ENCODE results near the gene ATF7IP.
A peak's percentile ranks its signal among the peaks of the same experiment; 100 is the strongest.

Gene ATF7IP

GRCh38 chr12:14410841-14411569, 45.5 kb downstream of the ATF7IP start:
- DNase-seq = no peak

GRCh38 chr12:14416658-14417057, 51.2 kb downstream of the ATF7IP start:
- peak in 3 of 4 experiments; percentile 10 to 23 (median 13) for DNase-seq

DNA sequence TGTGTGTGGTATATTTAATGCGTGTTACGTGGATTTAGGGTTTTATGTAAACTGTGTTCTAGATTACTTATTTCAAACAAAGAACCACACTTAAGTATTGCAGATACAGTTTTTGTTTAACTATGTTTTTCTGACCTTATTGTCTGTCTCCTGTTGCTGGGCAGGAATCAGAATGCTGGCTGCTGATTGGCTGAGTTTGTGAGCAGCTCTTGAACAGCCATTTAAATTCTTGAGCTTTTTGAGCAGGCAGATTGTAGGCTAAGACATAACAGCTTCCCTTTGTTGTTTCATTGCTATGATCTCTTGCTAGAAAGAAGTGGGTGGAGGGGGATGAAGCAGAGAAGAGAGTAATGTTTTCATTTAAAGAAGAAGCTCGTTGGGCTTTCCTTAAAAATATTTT, 52.2 kb downstream of the ATF7IP start:
- DNase-seq = peak; percentile 40 to 69 (median 66)

DNA sequence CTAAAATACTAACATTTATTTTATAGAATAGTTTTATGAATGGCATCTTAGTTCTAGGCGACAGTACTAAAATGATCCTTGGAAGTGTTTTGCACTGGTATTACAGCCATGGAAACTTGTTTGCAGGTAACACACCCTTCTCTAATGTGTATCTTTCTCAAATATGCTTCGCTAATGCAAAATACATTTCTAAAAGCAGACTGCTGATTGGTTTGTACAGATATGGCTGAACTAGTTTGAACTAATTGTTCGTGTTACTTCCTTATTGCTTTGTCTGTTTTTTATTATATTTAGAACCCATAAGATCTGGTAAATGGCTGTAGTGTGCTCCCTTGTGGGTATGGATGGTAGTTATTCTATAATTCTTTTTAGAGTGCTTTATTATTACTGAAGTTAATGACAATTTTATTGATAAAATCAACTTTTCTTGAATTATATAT, 53.0 kb downstream of the ATF7IP start:
- peak in 2 of 4 experiments; percentile 29 to 35 for DNase-seq

- no peak for DNase-seq
Measured at GRCh38 chr12:14422516-14423230, 57.2 kb downstream of the ATF7IP start.

DNA sequence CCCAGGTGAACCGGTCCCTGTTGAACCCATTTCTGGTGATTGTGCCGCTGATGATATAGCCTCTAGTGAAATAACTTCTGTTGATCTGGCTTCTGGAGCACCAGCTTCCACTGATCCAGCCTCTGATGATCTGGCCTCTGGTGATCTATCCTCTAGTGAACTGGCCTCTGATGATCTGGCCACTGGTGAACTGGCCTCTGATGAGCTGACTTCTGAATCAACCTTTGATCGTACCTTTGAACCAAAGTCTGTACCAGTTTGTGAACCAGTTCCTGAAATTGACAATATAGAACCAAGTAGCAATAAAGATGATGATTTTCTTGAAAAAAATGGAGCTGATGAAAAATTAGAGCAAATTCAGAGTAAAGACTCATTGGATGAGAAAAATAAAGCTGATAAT, 59.1 kb downstream of the ATF7IP start:
- DNase-seq = no peak

DNA sequence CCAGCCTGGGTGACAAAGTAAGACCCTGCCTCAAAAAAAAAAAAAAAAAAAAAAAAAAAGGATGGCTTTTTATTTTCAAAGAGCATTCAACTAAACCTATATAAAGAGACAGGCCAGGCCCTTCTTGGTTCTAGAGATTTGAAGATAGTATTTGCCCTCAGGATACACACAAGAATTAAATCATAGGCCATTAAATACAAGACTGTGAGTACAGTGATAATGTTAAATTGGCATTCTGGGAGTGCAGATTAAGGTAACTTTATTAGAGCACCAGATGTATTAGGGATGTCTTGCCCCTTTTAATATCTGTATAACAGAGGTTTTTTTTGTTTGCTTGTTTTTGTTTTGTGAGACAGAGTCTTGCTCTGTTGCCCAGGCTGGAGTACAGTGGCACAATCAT, 61.3 kb downstream of the ATF7IP start:
- no peak for DNase-seq

DNA sequence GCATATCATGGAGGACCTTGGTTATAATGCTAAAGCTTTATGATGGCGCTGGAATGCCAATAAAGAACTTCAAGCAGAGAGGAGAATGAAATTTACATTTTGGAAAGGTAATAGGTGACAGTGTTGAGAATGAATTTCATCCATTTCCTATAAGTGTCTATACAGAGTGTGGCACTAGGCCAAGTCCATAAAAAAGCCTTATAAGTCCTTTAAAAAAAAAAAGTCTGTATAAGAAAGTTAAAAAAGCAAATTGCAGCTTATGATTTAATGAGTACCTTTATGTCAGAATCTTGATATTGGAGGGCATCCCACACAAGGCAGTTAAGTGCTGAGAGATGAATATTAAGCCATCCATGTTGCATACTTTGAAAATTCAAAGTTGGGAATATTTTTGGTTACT, 62.4 kb downstream of the ATF7IP start:
- no peak for DNase-seq

GRCh38 chr12:14430394-14430986, 65.0 kb downstream of the ATF7IP start:
- DNase-seq = no peak

DNA sequence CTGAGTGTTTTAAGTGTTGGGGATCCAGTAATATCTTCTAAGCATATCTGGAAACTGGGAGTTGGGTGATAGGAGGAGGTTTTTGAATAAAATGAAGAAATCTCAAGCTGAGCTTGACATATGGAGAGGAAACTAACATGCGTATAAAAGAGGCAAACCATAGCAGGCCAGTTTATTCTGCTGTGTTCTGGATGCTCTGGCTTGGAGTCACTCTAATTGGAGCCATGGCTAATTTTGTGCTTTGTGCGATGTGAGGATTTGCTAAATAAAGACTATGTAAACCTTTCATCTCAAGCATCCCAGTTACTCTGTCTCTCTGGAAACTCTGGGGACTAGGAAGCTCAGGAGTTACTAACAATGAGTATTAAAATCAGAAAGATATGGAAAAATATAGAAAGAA, 66.5 kb downstream of the ATF7IP start:
- DNase-seq = no peak

DNA sequence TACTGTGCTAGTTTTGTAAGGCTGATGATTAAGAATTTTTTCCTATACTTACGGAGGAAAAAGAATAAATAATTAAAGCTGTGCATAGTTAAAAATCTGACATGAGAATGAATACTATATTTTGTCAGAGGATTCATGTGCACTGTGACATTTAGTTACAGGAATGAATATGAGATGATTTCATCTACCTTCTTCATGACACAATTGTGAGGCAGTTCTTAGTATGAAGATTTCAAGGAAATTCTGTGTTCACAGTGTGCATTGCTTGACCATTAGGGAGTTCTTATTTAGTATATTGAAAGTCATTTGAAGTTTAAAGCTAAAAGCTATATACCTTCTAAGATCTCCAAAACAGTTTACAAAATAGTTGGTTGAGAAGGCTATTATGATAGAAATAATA, 70.1 kb downstream of the ATF7IP start:
- no peak for DNase-seq

- peak; percentile 30 to 69 (median 53) for DNase-seq
Measured at GRCh38 chr12:14442221-14442881, 76.9 kb downstream of the ATF7IP start.

DNA sequence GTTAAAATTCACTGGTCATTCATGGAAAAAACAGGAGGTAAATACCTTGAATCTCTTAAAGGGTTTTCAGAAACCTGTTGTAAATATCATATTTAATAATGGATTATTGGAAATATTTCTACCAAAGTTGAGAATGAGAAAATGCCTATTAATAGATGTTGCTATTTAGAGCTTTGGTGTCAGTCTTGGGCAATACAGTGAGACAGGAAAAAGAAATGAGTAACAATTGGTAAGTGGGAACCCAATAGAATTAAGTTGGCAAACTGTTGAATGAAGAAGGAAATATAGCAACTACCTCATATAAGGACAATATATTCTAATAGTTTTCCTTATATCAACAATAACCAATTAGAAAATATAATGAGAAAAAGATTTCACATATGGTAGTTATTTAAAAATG, 78.0 kb downstream of the ATF7IP start:
- peak; percentile 12 to 64 (median 36) for DNase-seq

- no peak for DNase-seq
Measured at GRCh38 chr12:14450479-14450878, 85.0 kb downstream of the ATF7IP start.

GRCh38 chr12:14452336-14452735, 86.9 kb downstream of the ATF7IP start:
- no peak for DNase-seq

DNA sequence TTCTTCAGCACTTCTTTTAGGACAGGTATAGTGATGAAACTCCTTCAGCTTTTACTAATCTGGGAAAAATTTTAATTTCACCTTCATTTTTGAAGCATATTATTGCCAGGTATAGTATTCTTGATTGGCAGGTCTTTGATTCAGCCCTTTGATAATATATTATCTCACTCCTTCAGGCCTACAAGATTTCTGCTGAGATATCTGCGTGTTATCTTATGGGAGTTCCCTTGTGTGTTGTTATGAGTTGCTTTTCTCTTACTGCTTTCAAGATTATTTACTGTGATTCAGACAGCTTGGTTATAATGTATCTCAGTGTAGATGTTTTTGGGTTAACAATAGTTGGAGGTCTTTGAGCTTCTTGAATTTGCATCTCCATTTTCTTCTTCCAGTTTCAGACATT, 87.4 kb downstream of the ATF7IP start:
- no peak for DNase-seq

DNA sequence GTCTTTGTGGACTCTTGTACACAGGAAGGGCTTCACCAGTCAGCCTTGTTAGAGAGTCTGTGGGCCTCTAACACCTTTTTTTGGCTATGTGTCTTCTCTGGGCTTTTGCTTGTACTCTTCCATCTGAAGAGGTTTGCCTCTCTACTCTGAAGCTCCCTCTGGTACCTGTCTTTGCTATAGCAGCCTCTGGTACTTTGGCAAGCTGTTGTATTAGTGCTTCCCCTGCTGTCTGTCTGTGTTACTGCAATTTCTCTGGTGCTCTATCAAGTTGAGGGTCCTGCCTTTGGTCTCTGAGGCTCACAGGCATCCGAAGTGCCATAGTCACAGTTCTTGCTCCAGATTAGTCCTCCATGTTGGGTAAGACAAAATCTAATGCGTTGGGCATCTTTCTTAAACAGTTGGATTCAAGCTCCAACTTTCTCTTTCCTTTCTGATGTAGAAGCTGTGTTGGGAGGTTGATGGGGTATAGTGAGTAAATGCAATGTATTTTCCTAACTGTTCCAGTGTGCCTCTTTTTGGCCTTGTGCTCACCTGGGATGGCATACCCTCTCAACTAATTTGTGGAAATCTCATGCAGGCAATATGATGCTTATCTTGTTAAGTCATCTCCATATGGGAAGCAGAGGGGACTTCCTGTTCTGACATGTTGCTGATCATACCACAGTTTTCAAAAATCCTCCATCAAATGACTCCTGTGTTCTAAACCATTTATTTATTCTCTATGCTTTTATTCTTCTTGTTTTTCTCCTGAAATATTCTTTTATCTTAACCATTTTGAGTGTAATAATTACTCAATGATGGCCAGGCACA, 88.8 kb downstream of the ATF7IP start:
- DNase-seq = peak; percentile 29 to 59 (median 52)

DNA sequence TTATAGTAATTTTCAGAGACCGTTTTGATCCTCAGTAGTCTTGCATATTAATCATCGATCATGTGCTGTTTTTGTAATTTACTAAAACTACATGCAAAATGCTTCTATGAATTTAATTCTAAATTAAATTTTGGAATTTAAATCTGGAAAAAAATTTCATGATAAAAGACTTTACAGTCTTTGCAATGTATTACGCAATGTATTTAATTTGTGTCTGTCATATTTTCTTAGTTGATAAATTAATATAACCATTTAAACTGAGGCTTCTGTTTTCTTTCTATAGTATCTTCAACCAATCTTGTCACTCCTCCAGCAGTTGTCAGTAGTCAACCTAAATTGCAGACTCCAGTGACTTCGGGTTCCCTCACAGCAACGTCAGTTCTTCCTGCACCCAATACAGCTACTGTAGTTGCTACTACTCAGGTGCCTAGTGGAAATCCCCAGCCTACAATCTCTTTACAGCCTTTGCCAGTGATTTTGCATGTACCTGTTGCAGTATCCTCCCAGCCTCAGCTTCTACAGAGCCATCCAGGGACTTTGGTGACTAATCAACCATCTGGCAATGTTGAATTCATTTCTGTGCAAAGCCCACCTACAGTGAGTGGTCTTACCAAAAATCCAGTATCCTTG, 94.8 kb downstream of the ATF7IP start:
- no peak for DNase-seq

GRCh38 chr12:14471497-14471896, 106.0 kb downstream of the ATF7IP start:
- DNase-seq = no peak

DNA sequence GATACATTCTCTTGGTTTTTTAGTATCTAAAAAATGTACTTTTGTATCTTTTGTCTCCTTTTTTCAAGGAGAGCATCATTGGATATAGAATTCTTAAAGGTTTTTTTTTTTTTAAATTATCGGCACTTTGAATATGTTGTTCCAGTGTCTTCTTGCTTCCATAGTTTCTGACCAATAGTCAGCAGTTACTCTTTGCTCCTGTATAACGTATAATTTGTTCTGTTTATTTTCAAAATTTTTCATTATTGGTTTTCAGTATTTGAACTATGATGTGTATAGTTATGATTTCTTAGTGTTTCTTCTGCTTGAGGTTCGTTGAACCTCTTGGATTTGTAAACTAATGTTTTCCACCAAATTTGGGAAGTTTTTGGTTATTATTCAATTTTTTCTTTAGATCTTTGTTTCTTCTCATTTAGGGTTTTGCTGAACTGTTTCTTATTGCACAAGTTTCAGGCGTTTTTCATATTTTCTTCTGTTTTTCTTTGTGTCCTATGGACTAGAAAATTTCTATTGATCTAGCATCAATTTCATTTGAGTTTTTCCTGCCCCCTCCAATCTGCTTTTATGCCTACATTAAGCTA, 108.3 kb downstream of the ATF7IP start:
- peak in 2 of 4 experiments; percentile 44 to 53 for DNase-seq

- DNase-seq = no peak
Measured at GRCh38 chr12:14479004-14479403, 113.5 kb downstream of the ATF7IP start.

Measured in suppressor macrophage (primary cell).